Neuronal stem cell (in vitro differentiated cells): Measurements from ENCODE around the gene FAM234A.

Experiments
- DNase-seq: peaks from one replicate; pipeline ENCODE4 v3.0.0-alpha.2; 2013; ENCODE audit warnings: low spot score
- H2AFZ ChIP-seq: one replicate; pipeline ENCODE4 v1.6.1; 2013; ENCODE audit warnings: mild to moderate bottlenecking, low read length, inconsistent platforms
- H2AK5ac ChIP-seq: 2 replicates; pipeline ENCODE4 v1.6.1; 2013; ENCODE audit warnings: low read depth, mild to moderate bottlenecking, inconsistent platforms, low read length, moderate library complexity, mixed read lengths
- H2BK120ac ChIP-seq: 2 replicates; pipeline ENCODE4 v1.6.1; 2013; ENCODE audit warnings: low read depth, mild to moderate bottlenecking, inconsistent platforms, low read length, moderate library complexity, mixed read lengths
- H2BK12ac ChIP-seq: one replicate; pipeline ENCODE4 v1.6.1; 2013; ENCODE audit warnings: low read length, inconsistent platforms
- H2BK15ac ChIP-seq: 2 replicates; pipeline ENCODE4 v1.6.1; 2013; ENCODE audit warnings: mild to moderate bottlenecking, low read length, inconsistent platforms, mixed read lengths
- H2BK5ac ChIP-seq: one replicate; pipeline ENCODE4 v1.6.1; 2013; ENCODE audit warnings: inconsistent platforms, mild to moderate bottlenecking, low read length, moderate library complexity
- H3K14ac ChIP-seq: one replicate; pipeline ENCODE4 v1.6.1; 2013; ENCODE audit warnings: low read length, inconsistent platforms
- H3K18ac ChIP-seq: 2 replicates; pipeline ENCODE4 v1.6.1; 2013; ENCODE audit warnings: low read length, inconsistent platforms
- H3K23ac ChIP-seq: 2 replicates; pipeline ENCODE4 v1.6.1; 2013; ENCODE audit warnings: low read depth, mild to moderate bottlenecking, mixed read lengths, low read length, inconsistent platforms; ENCODE audit not compliant: poor library complexity
- H3K27ac ChIP-seq: replicated peaks from 3 replicates; pipeline ENCODE4 v1.5.1; 2013; ENCODE audit warnings: low read length, inconsistent platforms
- H3K27me3 ChIP-seq, 3 experiments: 2 replicates each; pipeline ENCODE4 v1.6.1; 2013; ENCODE audit warnings: low read length in 3 of 3, mild to moderate bottlenecking in 2 of 3, inconsistent platforms in 1 of 3, low read depth in 1 of 3, mixed read lengths in 1 of 3, moderate library complexity in 1 of 3; ENCODE audit not compliant: control insufficient read depth in 3 of 3, insufficient read depth in 3 of 3
- H3K36me3 ChIP-seq, 2 donors: replicated peaks in 1 of 2; 2 replicates each; pipeline ENCODE4 v1.6.1; 2013; ENCODE audit warnings: low read length in 2 of 2; ENCODE audit not compliant: control insufficient read depth in 2 of 2, insufficient read depth in 2 of 2
- H3K4ac ChIP-seq: 2 replicates; pipeline ENCODE4 v1.6.1; 2013; ENCODE audit warnings: inconsistent platforms, mild to moderate bottlenecking, low read length, moderate library complexity
- H3K4me1 ChIP-seq, 2 donors: 1 replicate in 1 of 2; 2 replicates in 1 of 2; pipeline ENCODE4 v1.6.1; 2013; ENCODE audit warnings: low read length in 2 of 2, low read depth in 1 of 2; ENCODE audit not compliant: control insufficient read depth in 2 of 2, insufficient read depth in 1 of 2
- H3K4me2 ChIP-seq: one replicate; pipeline ENCODE4 v1.6.1; 2013; ENCODE audit warnings: mild to moderate bottlenecking, low read length, inconsistent platforms; ENCODE audit not compliant: insufficient read depth, poor library complexity, severe bottlenecking
- H3K4me3 ChIP-seq, 2 donors: 2 replicates each; pipeline ENCODE4 v1.5.1; 2013; ENCODE audit warnings: low read length in 2 of 2, mild to moderate bottlenecking in 2 of 2, inconsistent platforms in 1 of 2, moderate library complexity in 1 of 2
- H3K79me1 ChIP-seq: one replicate; pipeline ENCODE4 v1.6.1; 2013; ENCODE audit warnings: low read depth, mild to moderate bottlenecking, inconsistent platforms, low read length, moderate library complexity
- H3K9ac ChIP-seq: one replicate; pipeline ENCODE4 v1.6.1; 2013; ENCODE audit warnings: mild to moderate bottlenecking, low read depth, low read length, inconsistent platforms; ENCODE audit not compliant: poor library complexity
- H3K9me3 ChIP-seq, 2 donors: replicated peaks in 1 of 2; 2 replicates each; pipeline versions ENCODE3 to v1.6.1; 2013; ENCODE audit warnings: low read length in 2 of 2, mild to moderate bottlenecking in 2 of 2, inconsistent platforms in 1 of 2, low read depth in 1 of 2, mixed read lengths in 1 of 2, moderate library complexity in 1 of 2; ENCODE audit not compliant: control insufficient read depth in 2 of 2, insufficient read depth in 1 of 2
- H4K8ac ChIP-seq: one replicate; pipeline ENCODE4 v1.6.1; 2013; ENCODE audit warnings: low read depth, mild to moderate bottlenecking, inconsistent platforms, low read length, moderate library complexity
- H4K91ac ChIP-seq: one replicate; pipeline ENCODE4 v1.6.1; 2013; ENCODE audit warnings: low read length, low read depth, mild to moderate bottlenecking, inconsistent platforms; ENCODE audit not compliant: poor library complexity
- WGBS, 2 donors: extraction: QIAGEN DNeasy Blood & Tissue Kit; methylation state at CpG; one replicate each; pipeline ENCODE4 v1.1.7; 2013; ENCODE audit warnings: missing lambda C conversion rate in 2 of 2, mixed read lengths in 1 of 2; ENCODE audit not compliant: insufficient read length in 2 of 2, insufficient replicate concordance in 1 of 2; ENCODE audit errors: extremely low coverage in 2 of 2; 5-methylcytosine and 5-hydroxymethylcytosine counted together

The FAM234A gene

DNA sequence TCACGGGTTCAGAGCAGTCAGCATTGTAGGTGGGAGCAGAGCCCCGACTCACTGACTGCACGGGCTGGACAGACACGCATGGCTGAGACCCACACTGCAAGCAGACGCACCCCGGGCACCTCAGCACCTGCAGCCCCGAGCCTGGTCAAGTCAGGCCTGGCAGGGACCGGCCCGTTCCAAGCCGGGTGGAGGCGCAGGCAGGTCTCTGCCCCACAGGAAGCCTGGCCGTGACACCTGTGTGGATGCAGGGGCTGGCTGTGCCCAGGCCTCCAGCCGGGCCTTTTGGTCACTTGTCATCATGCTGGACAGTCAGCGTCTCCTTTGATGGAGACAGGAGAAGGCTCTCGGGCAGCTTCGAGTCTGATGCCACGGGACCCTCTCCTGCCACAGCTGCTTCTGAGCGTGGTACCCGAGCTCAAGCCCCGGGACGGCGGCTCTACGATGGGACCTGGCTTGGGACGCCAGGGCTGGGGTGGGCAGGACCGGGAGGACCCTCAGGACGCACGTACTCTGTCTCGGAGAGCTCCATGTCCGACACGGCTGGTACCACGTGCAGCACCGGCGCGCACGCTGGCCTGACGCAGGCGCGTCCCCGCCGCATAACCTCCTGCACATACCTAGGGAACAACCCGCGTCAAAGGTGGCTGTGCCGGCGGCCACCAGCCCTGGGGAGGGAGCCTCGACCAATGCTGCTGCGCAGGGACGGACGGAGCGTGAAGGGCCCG, 56.2 kb downstream of the FAM234A start:
- no peak overlapping the region for H2AK5ac ChIP-seq
- WGBS, 2 donors, result no CpG with 5 or more reads among the region's 50 CpGs

DNA sequence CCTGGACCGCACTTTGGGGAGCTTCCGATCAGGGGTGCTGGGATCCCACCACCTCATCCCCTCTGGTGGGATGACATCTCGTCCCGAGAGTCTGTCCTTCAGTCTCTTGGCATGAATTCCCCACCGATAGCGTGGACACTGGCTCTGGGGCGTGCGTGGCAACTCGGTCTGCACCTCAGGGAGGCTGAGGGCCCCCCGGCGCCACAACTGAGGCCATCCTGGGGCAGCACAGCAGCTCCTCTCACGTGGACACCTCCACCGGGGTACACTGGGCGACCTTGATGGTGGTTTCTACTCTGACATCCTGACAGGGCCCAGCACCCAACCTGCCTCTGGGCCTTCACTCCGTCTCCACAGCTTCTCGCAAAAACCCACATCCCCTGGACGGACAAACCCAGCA, 56.9 kb downstream of the FAM234A start:
- DNase-seq, result no peak
- no peak overlapping the region for H2BK15ac ChIP-seq
- no peaks in the 10 kb centered on the region for H3K4me1 ChIP-seq
- no peak overlapping the region for H4K8ac ChIP-seq
- no CpG with 5 or more reads among the region's 17 CpGs for WGBS, 2 donors
- H3K27me3 ChIP-seq, result no peaks in the 10 kb centered on the region
- no peak overlapping the region for H2BK120ac ChIP-seq
- no peak overlapping the region for H2AFZ ChIP-seq
- H3K4ac ChIP-seq, result no peak overlapping the region
- peaks cover 4% of the 10 kb centered on the region for H3K79me1 ChIP-seq
- no peak overlapping the region for H4K91ac ChIP-seq
- no peak overlapping the region for H2BK12ac ChIP-seq
- H3K4me2 ChIP-seq, result no peak overlapping the region
- peaks cover 1 to 2% of the 10 kb centered on the region in 2 donors for H3K9me3 ChIP-seq
- no peak overlapping the region for H3K18ac ChIP-seq
- no peak overlapping the region for H3K27ac ChIP-seq
- no peak overlapping the region for H2AK5ac ChIP-seq
- H2BK5ac ChIP-seq, result no peak overlapping the region
- no peak overlapping the region for H3K23ac ChIP-seq
- peaks cover 27 to 80% of the 10 kb centered on the region in 2 donors for H3K36me3 ChIP-seq
- no peak overlapping the region for H3K9ac ChIP-seq
- H3K14ac ChIP-seq, result no peak overlapping the region
- H3K4me3 ChIP-seq, result no peak overlapping the region

More for the DNA sequence above, 56.2 kb downstream of the FAM234A start:
- H3K9ac ChIP-seq, result no peak overlapping the region
- H3K4me1 ChIP-seq, result no peaks in the 10 kb centered on the region
- H3K27me3 ChIP-seq, result no peaks in the 10 kb centered on the region
- H3K4me2 ChIP-seq, result no peak overlapping the region
- no peak overlapping the region for H3K27ac ChIP-seq
- peaks cover 31 to 76% of the 10 kb centered on the region in 2 donors for H3K36me3 ChIP-seq
- peak overlapping the region; percentile 39 for H2BK5ac ChIP-seq
- H3K9me3 ChIP-seq, result peaks cover 5% of the 10 kb centered on the region in 2 donors
- H2BK15ac ChIP-seq, result no peak overlapping the region
- no peak overlapping the region for H3K4ac ChIP-seq
- no peak overlapping the region for H3K14ac ChIP-seq
- no peak overlapping the region for H4K8ac ChIP-seq
- H4K91ac ChIP-seq, result no peak overlapping the region
- H3K79me1 ChIP-seq, result peaks cover 4% of the 10 kb centered on the region
- H3K18ac ChIP-seq, result no peak overlapping the region
- no peak overlapping the region for H3K4me3 ChIP-seq
- no peak overlapping the region for H2AFZ ChIP-seq
- H3K23ac ChIP-seq, result peak overlapping the region; percentile 85
- no peak overlapping the region for H2BK120ac ChIP-seq
- no peak overlapping the region for H2BK12ac ChIP-seq
- DNase-seq, result no peak

DNA sequence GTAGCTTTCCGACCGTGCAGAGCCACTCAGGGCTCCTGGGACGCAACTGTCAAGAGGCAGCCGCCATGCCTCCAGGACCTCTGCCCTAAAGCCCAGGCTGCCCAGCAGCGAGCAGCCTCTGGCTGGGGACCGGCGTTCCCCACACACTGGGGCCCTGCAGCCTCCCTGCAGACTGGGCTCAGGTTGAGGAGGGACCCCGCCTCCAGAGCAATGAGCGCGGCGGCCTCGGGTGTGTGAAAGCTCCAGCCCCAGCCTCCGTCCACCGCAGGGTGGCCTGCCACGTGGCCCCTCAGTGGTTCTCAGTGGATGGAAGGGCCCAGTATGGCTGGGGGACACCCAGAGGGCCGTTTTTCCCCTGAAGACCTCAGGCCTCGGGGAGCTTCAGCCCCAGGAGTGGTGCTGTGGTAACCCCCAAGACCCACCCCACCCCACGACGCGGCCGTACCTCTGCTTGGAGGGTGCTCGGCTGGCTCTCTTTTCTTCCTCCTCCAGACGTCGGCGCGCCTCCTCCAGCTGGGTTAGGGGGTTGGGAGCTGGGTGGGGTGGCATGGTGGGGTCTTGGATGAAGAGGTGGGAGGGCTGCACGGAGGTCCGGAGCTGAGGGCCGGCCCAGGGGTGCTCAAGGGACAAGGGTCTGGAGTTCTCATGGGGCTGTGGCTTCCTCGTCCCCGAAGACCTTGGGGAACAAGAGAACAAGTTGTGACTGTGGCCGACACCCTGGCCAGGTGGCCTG, 58.6 kb downstream of the FAM234A start:
- no peak overlapping the region for H2BK120ac ChIP-seq
- WGBS, 2 donors, result no CpG with 5 or more reads among the region's 32 CpGs
- H3K23ac ChIP-seq, result no peak overlapping the region
- no peaks in the 10 kb centered on the region for H3K4me1 ChIP-seq
- peaks cover 9% of the 10 kb centered on the region for H3K79me1 ChIP-seq
- no peak overlapping the region for H4K91ac ChIP-seq
- H2BK15ac ChIP-seq, result no peak overlapping the region
- H3K4ac ChIP-seq, result no peak overlapping the region
- H3K9ac ChIP-seq, result no peak overlapping the region
- no peak overlapping the region for H4K8ac ChIP-seq
- H3K27me3 ChIP-seq, result no peaks in the 10 kb centered on the region
- H3K36me3 ChIP-seq, result peaks cover 33 to 78% of the 10 kb centered on the region in 2 donors
- no peak overlapping the region for H3K4me3 ChIP-seq
- no peak for DNase-seq
- H3K18ac ChIP-seq, result no peak overlapping the region
- no peak overlapping the region for H2BK5ac ChIP-seq
- H3K14ac ChIP-seq, result no peak overlapping the region
- H3K9me3 ChIP-seq, result no peaks in the 10 kb centered on the region
- no peak overlapping the region for H2BK12ac ChIP-seq
- no peak overlapping the region for H2AK5ac ChIP-seq
- no peak overlapping the region for H3K4me2 ChIP-seq
- H3K27ac ChIP-seq, result no peak overlapping the region
- H2AFZ ChIP-seq, result no peak overlapping the region

DNA sequence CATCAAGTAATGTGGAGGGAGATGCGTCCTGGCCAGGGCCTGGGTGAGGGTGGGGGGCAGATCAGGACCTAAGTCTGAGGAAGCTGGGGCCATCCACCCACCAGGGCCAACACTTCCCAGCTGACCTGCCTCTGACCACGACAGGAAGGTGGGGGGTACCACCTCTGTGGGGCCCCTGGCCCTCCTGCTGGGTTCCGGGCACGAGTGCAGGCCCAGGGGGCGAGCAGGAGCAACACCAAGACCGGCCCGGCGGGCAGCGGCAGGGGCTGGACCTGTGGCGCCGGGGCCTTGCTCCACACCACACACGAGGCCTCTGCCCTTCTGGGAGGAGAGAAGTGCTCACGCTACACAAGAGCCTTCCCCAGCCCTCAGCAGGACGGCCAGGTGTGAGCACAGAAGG, 61.7 kb downstream of the FAM234A start:
- no peak overlapping the region for H4K8ac ChIP-seq
- no peak overlapping the region for H2AFZ ChIP-seq
- no peak overlapping the region for H3K18ac ChIP-seq
- H3K14ac ChIP-seq, result peak overlapping the region; percentile 38
- H2BK15ac ChIP-seq, result no peak overlapping the region
- WGBS, 2 donors, result no CpG with 5 or more reads among the region's 14 CpGs
- no peak overlapping the region for H2BK12ac ChIP-seq
- peaks cover 6% of the 10 kb centered on the region for H3K79me1 ChIP-seq
- no peak overlapping the region for H2BK5ac ChIP-seq
- H3K27ac ChIP-seq, result no peak overlapping the region
- H3K4me1 ChIP-seq, result no peaks in the 10 kb centered on the region
- H3K4ac ChIP-seq, result no peak overlapping the region
- no peak overlapping the region for H2AK5ac ChIP-seq
- peaks cover 23 to 61% of the 10 kb centered on the region in 2 donors for H3K36me3 ChIP-seq
- H3K27me3 ChIP-seq, result no peaks in the 10 kb centered on the region
- H3K23ac ChIP-seq, result peak overlapping the region; percentile 65
- no peaks in the 10 kb centered on the region for H3K9me3 ChIP-seq
- peak overlapping the region; percentile 60 for H3K9ac ChIP-seq
- no peak overlapping the region for H3K4me2 ChIP-seq
- H3K4me3 ChIP-seq, result no peak overlapping the region
- DNase-seq, result no peak
- no peak overlapping the region for H2BK120ac ChIP-seq
- no peak overlapping the region for H4K91ac ChIP-seq
